NOMO-1 treated with DMSO at 0.1 percent for 48 hours (cell line): Measurements from ENCODE around the gene PLCB1.
"Not testable (repeated sequence)": the region's sequence is repeated elsewhere in the genome, so short reads cannot be mapped to it uniquely, and the experiment has no call there.

ENCODE experiments used
- DNase-seq: peaks from one replicate; lab custom pipeline; 2025; ENCODE audit not compliant: unreplicated experiment; lab: John Stamatoyannopoulos, UW

Gene PLCB1

DNA sequence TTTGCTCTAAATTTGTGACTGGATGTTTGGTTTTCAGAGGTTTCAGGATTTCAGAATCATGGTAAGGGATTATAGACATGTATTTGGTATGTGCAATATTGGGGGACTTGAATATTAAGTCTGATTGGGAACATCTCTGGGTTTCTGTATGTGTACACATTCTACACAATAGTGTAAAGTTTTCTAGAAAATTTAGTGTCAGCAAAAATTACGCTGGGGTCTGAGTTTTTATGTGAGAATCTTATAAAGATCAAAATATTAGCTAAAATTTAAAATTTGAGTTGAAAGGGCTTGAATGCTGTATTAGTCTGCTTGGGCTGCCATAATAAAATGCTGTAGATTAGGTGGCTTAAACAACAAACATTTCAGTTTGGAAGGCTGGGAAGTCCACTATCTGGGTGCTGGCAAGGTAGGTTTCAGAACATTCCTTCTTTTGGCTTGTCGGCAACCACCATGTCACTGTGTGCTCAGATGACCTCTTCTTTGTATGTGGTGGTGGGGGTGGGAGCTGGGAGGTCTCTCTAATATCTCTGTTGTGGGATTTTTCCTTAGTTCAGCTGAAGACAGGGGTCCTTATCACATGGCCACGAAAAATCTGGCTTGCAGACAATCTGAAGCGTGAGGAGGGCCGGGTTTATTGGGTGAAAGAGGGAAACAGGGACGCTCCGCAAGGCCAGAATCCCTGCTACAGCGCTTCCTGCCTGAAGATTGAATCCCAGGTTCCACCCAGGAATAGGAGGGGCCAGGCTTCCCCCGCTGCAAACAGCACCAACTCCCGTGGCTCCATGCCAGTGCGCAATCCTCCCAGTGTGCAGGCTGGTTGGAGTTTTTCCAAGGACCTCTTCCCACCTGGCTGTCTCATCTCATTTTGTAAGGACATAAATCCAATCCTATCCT lies 299.7 kb downstream of the PLCB1 start:
- DNase-seq, result no peak

DNA sequence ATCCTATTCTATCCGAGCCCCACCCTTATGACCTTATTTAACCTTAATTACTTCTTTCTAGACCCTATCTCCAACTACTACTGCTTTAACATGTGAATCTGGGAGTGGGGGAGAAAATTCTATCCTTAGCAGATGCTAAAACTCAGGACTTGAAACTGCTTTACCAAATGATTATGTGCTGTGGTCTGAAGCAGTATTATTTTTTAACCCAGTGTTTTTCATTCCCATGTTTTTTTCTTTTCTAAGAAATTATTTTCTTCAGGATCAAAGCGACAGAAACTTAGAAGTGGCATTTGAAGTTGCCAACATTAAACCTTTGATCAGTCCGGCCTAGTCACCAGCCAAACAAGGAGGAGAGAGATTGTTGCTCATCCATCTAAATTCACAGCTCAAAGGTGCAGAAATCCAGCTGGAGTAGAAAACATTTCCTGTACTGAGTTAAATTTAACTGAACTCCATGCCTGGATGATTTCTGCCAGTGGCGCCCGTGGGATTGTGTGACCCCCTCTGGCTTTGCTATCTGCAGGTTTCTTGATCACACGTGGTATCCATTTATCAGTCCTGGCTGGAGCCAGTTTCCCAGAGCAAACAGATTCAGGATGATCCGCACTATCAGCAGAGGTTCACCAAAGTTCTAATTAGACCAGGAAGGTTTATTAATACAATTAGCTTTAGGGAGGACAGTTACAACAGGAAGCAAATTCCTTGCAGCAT lies 300.5 kb downstream of the PLCB1 start:
- DNase-seq, result no peak

DNA sequence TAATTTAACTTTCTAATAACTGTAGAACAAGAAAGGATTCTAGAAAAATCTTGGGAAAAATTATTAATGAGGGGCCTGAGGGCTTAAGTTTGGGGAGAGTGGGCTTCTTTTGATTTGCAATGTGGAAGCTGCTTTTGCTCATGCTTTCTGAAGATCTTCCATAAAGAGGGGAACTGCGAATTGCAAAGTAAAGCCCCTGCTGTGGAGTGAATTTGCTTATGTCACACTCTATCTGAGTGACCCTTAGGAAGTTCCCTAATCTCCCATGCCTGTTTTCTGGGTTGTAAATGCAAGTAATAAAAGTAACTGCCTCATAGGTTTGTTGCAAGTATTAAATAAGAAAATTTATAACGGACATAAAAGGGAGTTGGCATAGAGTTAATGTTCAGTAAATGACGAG lies 301.2 kb downstream of the PLCB1 start:
- no peak for DNase-seq

DNA sequence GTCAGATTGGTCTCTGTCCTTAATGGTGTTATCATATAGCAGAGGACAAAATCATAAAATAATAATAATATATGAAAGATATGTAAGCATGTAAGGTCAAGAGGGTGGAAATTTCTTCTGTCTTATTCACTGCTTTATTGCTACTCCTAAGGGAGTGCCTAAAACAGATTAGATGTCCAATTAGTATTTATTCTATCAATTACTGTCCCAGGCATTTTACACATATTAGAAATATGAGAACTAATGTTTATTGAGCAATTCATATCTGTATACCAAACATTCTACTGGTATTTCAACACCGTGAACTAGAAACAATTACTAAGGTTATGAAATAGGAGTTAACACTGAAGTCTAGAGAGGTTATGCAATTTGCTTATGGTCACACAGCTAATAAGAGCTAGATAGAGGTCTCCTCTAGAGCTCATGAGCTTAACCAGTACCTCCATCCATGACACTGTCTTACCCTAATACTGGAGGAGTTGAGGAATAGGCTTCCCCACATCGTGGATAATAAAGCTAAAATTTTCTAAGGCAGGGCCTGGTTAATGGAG lies 302.3 kb downstream of the PLCB1 start:
- peak; percentile 62 for DNase-seq

DNA sequence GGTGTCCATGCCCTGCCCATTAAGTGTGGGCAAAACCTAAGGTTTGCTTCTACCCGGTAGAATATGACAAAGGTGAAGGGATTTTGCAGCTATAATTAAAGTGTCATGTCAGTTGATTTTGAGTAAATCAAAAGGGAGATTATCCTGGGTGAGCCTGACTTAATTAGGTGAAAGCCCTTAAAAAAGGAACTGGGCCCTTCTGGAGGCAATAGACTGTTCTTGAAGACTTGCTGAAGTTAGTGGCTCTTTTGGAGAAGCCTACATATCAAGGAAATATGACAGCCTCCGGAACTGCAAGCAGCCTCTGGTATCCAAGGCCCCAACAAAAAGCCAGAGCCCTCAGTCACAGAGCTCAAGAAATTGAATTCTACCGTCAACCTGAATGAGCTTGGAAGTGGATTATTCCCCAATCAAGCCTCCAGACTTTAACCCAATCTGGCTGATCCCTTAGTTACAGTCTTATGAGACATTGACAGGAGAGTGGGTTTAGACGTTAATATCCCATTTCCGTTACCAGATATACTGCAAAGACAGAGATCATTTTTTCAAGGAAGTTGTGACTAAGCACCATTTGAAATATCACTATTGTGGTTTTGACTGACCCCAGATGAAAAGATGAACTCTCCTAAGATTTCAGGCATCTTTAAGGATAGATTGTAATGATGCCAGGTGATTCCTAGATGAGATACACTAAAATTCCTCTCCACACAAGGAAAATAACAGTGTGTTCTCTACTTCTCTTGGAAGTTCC lies 303.4 kb downstream of the PLCB1 start:
- DNase-seq, result peak; percentile 72

DNA sequence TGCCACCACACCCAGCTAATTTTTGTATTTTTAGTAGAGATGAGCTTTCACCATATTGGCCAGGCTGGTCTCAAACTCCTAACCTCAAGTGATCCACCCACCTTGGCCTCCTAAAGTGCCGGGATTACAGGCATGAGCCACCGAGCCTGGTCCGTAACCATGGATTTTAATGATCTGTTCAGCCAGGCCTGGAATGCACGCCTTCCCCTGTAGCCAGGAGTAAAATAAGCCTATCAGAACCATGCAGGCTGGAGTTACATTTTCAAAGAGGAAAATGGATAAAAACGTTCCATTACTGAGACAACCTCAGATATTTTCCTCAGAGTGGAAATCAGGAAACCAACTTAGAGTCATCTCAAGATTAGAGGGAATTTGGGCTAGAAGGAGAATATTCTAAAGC lies 304.9 kb downstream of the PLCB1 start:
- not testable (repeated sequence) for DNase-seq

DNA sequence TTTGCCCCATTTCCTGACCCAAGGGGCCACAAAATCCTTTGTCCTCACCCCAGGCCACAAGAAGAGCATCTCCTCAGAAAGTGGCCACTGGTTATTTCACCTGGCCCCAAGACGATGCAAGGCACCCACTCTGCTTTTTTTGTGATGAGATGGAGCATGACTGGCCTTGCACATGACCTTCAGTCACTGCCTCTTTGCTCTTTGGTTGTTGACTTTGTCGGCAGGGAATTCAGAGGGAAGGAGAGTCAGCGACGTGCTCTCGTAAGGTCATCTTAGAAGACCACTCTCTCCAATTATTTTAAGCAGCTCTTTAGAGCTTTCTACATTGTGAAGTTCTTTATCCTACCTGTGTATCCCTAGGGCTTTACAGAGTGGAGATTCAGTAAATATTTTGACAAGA lies 306.7 kb downstream of the PLCB1 start:
- DNase-seq, result no peak

DNA sequence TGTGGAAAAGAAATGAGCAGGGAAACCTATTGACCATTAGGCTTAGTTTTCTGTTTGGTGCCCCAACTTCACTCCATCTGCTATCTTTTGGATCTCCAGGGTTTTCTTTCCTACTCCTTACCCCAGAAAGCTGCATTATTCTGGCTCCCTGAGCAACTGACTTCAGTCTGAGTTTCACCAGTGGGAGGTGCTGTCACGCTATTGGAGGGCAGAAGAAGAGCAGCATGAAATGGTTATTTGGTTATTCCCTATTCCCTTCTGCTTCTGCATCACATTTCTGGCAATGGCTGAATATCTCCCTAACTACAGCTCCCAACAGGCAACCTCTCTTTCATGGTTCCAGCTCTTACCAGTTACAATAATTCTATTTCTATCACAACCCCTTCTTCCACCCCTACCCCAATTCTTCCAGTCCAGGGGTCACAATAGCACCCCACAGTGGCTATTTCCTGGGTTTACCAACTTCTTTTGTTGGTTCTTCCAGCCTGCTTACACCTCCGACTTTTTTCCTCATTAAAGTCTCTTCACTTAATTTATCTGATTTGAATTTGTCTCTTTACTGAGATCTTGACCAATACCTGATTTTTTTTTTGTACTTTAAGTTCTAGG lies 311.5 kb downstream of the PLCB1 start:
- no peak for DNase-seq

DNA sequence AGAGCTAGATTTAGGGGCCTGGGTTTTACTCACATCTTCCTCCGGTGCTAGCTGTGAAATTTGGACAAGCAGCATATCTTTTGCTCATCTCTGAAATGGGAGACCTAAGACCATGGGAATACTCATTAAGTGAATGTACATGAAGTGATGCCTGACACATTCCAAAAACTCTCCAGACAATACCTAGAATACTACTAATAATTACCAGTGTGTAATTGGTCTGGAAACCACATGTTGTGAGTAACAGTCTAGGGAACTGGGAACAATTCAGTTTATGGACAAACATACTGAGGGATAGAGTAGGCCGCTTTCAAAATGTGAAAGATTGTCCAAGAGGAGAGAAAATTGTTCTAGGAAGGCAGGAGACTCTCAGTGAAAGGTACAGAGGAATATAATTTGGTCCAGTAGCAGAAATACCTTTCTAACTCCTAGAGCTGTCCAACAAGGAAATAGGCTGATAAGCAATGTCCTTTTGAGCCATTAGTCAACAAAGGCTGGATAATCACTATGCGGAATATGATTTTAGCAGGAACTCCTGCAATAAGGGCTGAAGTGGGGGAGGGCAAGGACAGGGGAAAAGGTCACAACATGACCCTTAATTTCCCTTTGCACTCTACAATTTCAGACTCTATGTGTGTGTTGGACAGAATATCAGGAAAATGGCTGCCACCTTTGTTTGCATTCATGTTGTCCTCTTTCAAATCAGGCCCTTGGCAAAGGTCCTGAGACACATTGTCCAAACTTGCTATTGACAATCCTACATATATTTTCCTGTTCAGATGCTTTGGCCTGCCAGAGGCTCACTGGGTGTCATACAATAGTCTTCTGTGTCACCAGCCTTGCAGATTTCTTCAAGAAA lies 315.4 kb downstream of the PLCB1 start:
- DNase-seq, result no peak

DNA sequence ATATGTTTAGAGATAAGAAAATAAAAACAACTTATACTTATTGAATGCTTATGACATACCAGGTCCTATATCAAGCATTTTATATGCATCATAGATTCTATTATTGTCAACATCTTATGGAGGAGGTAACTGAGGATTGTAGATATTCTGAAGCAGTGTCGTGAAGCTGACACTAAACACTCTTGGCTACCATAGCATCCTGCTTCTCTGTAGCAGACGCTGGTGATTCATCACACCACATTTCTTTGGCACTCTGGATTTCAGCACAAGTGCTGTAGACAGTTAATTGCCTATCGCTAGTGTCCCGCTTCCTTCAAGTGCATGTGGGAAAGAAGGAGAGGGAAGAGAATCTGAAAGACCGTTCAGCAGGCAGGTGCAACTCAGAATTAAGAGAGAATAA lies 317.1 kb downstream of the PLCB1 start:
- no peak for DNase-seq

DNA sequence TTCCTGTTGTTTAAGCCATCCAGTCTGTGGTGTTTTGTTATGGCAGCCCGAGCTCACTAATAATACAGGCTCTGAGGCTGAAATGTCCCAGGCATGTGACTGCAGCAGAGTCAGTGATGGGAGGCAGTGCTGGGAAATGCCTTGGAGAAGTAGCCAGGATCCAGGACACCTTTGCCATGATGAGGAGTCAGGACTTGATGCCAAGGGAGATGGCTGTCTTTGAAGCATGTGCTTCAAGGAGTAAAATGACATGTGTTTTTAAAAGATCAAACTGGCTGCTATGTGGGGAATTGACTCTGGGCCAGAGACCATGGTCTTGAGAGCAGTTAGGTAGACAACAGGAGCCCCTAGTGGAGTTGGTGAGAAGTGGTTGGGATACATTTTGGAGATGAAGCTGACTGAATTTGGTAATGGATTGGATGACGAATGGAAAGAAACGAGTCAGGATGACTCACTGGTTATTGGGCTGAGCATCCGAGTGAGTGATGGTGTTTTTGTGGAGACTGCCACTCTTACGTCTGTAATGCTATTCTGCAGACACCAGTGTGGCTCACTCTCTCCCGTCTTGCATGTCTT lies 322.2 kb downstream of the PLCB1 start:
- DNase-seq, result peak; percentile 87

DNA sequence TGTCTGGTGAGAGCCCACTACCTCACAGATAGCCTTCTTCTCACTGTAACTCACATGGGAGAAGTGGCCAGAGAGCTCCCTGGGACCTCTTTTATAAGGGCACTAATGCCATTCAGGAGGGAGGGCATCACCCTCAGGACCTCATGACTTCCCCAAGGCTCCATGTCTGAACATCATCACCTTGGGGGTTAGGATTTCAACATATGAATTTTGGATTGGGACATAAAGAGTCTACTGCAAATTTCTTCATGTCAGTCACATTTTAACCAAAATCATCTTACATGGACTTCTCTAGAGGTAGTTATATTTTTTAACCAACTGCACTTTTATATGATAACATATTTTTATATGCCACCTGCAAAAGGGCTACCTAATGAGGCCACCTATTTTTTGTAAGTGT lies 324.7 kb downstream of the PLCB1 start:
- no peak for DNase-seq

DNA sequence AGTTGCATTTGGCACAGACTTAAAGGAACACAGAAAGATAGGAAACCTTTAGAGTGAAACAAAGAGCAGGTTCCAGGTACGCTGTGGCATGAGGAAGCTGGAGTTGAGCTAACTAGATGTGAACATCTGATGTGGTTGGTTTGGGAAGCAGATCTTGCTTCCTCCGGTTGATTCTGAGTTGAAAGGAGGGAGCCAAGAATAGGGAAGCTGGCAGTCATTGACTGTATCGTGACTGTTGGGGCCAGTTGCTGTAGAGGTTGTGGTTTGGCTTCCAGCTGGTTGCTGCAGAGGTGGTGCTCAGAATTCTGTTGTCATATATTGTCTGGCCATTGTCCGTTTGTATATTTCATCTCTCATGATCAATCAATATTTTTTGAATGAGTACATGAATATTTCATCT lies 325.9 kb downstream of the PLCB1 start:
- DNase-seq, result peak; percentile 90

DNA sequence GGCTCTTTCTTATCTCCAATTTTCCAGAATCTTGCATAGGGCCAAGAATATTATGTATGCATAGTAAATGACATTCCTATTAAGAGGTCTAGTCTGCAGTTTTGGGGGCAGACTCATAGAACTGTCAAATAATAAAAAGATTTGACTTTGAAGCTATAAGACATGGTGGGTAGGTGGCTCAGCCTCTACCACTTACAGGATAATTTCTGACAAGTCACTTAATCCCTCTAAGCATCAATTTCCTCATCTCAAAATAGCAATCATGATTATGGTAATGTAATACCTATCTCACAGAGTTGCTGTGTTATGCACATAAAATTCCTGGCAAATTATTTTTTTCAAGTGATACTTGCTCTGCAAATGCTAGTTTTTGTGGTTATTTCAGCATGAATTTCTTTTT lies 329.1 kb downstream of the PLCB1 start:
- no peak for DNase-seq

DNA sequence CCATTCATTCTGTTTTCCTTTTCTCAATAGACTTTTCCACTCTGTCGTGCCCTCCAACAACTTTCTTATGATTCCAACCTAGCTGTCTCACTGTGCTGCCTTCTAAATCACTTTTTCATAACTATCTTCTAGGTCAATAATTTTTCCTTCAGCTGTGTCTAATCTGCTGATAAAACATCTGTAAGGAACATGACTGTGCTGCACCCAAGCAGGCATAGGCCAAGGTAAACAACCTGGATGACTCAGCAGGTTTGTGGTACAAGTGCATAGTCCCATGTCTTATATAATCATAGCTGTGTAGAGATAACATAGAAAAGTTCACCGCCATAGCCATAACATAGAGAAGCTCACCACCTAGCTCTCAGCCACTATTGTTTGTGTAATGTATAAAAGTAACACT lies 332.3 kb downstream of the PLCB1 start:
- no peak for DNase-seq

DNA sequence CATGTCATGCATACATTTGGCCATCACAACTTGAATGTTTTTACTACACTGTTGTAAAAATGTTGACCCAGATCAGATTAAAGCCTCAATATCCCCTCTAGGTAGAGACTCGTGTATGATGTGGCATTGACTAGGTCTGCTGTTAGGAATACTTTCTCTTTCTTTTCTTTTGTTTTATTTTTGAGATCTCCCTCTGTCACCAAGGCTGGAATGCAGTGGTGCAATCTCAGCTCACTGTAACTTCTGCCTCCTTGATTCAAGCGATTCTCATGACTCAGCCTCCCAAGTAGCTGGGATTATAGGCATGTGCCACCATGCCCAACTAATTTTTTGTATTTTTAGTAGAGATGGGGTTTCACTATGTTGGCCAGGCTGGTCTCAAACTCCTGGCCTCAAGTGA lies 334.7 kb downstream of the PLCB1 start:
- not testable (repeated sequence) for DNase-seq

DNA sequence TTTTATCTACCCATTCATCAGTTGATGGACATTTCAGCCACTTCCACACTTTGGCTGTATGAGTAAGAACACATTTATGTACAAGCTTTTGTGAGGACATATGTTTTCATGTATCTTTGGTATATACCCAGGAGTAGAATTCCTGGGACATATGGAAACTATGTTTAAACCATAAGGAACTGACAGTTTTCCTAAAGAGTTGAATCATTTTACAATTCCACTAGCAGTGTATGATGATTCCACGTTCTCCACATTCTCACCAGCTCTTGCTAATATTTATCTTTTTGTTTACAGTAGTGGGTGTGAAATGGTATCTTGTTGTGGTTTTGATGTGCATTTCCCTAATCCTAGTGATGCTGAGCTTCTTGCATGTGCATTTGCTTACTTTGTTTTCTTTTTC lies 338.1 kb downstream of the PLCB1 start:
- DNase-seq, result no peak

DNA sequence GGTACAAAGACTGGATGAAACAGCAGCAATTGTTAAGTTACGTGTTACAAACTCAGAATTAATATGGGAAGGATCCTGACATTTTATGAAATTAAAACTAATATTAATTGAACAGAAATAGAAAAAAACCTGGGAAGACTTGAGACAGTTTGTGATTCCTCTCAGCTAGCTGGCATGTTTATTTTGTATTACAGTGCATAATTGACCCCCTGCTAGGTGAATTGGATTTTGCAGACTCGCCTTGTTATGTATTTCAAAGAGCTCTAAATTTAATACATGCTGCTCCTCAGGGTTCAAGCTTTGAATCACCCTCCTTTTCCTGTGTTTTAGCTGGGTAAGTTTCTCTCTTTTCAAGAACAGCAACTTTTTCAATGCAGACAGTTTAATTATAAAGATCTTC lies 339.4 kb downstream of the PLCB1 start:
- no peak for DNase-seq

DNA sequence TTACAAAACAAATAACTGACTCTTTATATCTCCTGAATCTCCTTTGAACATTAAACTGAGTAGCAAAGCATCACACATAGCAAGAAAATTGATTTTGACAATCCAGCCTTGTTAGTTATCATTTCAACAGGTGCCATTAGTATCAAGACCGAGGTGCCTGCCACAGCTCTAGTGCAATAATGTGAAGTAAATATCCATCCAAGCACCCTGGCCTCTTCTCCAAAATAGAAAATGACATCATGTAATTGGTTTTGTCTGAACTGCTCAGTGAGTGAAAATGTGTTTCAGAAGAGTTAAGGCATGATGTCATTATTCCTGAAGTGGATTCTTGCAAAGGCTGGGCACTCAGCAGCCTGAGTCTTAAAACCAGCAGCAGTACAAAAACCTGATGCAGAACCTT lies 341.4 kb downstream of the PLCB1 start:
- DNase-seq, result no peak
